ENCODE measurements around the gene YWHAB.

YWHAB gene

DNA sequence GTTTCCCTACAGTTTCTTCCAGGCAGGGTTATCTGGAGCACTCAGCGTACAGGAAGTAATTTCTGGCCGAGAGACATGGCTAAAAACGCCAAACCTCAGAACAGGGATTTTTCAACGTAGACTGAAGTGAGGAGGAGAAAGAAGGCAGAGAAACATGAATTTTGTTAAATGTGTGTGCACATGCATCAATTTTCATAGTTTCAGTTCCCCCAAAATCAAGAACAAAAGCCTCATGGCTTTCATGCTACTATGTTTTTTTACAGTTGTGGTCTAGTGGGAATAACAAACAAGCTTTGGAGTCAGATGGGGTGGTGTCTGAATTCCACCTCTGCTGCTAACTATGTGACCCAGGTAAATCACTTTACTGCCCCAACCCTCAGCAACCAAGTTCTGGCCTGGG is 69.8 kb downstream of the YWHAB start:
- Mint-ChIP-seq H3K27me3 (no peaks in the 10 kb centered on the region), H3K9me3 (no peaks in the 10 kb centered on the region), H3K4me1 (ENCODE audit: low read depth in 2 of 2) (peaks cover 26 to 37% of the 10 kb centered on the region in 2 donors), H3K36me3 (ENCODE audit: insufficient read depth) (peaks cover 49% of the 10 kb centered on the region), H3K27ac (peak overlapping the region in 1 of 2 donors; percentile 33), H3K4me3 (no peak overlapping the region)
- ATAC-seq (replicated peaks) (no peak), DNase-seq (no peak)

- H3K4me1 Mint-ChIP-seq (ENCODE audit: low read depth in 2 of 2), result peaks cover 29 to 45% of the 10 kb centered on the region in 2 donors
- no peak for ATAC-seq (replicated peaks)
- H3K27ac Mint-ChIP-seq, result peak overlapping the region in 1 of 2 donors; percentile 25
Measured at GRCh38 chr20:44956410-44956809, 70.9 kb downstream of the YWHAB start.

More at GRCh38 chr20:44956410-44956809, 70.9 kb downstream of the YWHAB start:
- DNase-seq, result no peak
- Mint-ChIP-seq H3K27me3 (no peaks in the 10 kb centered on the region), H3K36me3 (ENCODE audit: insufficient read depth) (peaks cover 42% of the 10 kb centered on the region), H3K4me3 (no peak overlapping the region), H3K9me3 (no peaks in the 10 kb centered on the region)

Data from effector memory CD8-positive, alpha-beta T cell (primary cell).